ENCODE results near the gene NEU3. TPM values are rescaled to one million over a fixed set of nuclear protein-coding genes. Genes with fewer than 3 reads are reported as not detected.

The NEU3 gene
- total and polyA plus RNA-seq, 2 of the 13 experiments (the other 11 are each of a cell fraction or from before 2014, with no cell fraction given): 6.3 to 15.3 TPM

DNA sequence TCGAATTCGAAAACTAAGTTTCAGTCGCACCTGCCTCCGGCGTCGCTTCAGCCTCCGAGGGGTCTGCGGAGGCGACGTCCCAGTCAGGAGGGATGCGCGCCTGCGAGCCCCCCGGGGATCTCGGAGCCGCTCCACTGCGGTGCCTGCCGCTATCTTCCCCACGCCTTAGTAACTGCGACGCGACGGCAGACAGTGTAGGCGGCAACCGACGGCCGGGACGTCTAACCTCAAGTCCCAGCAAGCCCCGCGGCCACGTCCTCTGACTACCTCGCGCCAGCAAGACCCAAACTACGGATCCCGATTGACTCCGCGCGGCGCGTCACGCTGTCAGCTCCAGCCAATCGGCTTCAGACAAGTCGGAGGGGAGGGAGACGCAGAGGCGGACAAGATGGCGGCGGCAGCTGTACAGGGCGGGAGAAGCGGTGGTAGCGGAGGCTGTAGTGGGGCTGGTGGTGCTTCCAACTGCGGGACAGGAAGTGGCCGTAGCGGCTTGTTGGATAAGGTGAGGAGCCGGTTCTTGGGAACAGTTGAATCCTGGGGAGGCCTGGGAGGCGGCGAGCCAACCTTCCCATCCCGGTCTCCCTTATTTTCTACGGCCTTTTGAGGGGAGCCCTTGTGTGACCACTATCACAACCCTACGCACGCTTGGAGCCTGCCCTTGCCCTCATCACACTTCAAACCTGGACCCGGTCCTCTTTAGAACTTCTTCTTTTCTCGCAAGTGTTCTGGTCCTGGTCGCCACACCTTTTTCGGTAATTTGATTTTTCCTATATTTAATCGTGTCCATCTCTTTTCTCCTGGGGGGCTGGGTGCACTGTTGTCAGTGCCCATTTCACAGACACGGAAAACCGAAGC, 39.6 kb upstream of the NEU3 start, which contains the start of the genes SPCS2 and XRRA1 (continued):
- TF ChIP-seq, protein P1, sequence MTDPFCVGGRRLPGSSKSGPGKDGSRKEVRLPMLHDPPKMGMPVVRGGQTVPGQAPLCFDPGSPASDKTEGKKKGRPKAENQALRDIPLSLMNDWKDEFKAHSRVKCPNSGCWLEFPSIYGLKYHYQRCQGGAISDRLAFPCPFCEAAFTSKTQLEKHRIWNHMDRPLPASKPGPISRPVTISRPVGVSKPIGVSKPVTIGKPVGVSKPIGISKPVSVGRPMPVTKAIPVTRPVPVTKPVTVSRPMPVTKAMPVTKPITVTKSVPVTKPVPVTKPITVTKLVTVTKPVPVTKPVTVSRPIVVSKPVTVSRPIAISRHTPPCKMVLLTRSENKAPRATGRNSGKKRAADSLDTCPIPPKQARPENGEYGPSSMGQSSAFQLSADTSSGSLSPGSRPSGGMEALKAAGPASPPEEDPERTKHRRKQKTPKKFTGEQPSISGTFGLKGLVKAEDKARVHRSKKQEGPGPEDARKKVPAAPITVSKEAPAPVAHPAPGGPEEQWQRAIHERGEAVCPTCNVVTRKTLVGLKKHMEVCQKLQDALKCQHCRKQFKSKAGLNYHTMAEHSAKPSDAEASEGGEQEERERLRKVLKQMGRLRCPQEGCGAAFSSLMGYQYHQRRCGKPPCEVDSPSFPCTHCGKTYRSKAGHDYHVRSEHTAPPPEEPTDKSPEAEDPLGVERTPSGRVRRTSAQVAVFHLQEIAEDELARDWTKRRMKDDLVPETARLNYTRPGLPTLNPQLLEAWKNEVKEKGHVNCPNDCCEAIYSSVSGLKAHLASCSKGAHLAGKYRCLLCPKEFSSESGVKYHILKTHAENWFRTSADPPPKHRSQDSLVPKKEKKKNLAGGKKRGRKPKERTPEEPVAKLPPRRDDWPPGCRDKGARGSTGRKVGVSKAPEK (CRISPR knock-in tag; IDR thresholded peaks at IDR 0.05; ENCODE audit: borderline replicate concordance): peak; percentile 29; the same call in 1 of the 2 replicates
- TF ChIP-seq TRIM24 (CRISPR knock-in tag; IDR thresholded peaks at IDR 0.05): no peak
- TF ChIP-seq ZNF431 (CRISPR knock-in tag; IDR thresholded peaks at IDR 0.05; ENCODE audit: borderline replicate concordance, low read depth): peak; percentile 74; the same call in 1 of the 2 replicates
- TF ChIP-seq KMT2B (CRISPR knock-in tag; IDR thresholded peaks at IDR 0.05): peak; percentile 95
- peak; percentile 93 for TF ChIP-seq ZSCAN31 (CRISPR knock-in tag; IDR thresholded peaks at IDR 0.05; ENCODE audit: low read depth)
- peak; percentile 67 for TF ChIP-seq JUN (CRISPR knock-in tag; IDR thresholded peaks at IDR 0.05)
- TF ChIP-seq, protein P2, sequence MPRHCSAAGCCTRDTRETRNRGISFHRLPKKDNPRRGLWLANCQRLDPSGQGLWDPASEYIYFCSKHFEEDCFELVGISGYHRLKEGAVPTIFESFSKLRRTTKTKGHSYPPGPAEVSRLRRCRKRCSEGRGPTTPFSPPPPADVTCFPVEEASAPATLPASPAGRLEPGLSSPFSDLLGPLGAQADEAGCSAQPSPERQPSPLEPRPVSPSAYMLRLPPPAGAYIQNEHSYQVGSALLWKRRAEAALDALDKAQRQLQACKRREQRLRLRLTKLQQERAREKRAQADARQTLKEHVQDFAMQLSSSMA (CRISPR knock-in tag; IDR thresholded peaks at IDR 0.05): peak; percentile 88; the same call in 1 of the 2 replicates
- TF ChIP-seq ZNF615 (CRISPR knock-in tag; IDR thresholded peaks at IDR 0.05; ENCODE audit: borderline replicate concordance): no peak
- peak; percentile 94 for TF ChIP-seq ZNF772 (CRISPR knock-in tag; IDR thresholded peaks at IDR 0.05)
- no peak for TF ChIP-seq RFXANK (CRISPR knock-in tag; IDR thresholded peaks at IDR 0.05)
- TF ChIP-seq SCMH1 (CRISPR knock-in tag; IDR thresholded peaks at IDR 0.05; ENCODE audit: borderline replicate concordance): no peak
- TF ChIP-seq ZNF256 (CRISPR knock-in tag; conservative IDR thresholded peaks at IDR 0.05): 0 out of 2 replicates have a peak, but pooled peaks have one; percentile 60
- peak; percentile 77 for TF ChIP-seq CBFB (CRISPR knock-in tag; IDR thresholded peaks at IDR 0.05)
- TF ChIP-seq, protein P3, sequence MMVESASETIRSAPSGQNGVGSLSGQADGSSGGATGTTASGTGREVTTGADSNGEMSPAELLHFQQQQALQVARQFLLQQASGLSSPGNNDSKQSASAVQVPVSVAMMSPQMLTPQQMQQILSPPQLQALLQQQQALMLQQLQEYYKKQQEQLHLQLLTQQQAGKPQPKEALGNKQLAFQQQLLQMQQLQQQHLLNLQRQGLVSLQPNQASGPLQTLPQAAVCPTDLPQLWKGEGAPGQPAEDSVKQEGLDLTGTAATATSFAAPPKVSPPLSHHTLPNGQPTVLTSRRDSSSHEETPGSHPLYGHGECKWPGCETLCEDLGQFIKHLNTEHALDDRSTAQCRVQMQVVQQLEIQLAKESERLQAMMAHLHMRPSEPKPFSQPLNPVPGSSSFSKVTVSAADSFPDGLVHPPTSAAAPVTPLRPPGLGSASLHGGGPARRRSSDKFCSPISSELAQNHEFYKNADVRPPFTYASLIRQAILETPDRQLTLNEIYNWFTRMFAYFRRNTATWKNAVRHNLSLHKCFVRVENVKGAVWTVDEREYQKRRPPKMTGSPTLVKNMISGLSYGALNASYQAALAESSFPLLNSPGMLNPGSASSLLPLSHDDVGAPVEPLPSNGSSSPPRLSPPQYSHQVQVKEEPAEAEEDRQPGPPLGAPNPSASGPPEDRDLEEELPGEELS (CRISPR knock-in tag; IDR thresholded peaks at IDR 0.05): peak; percentile 52
- TF ChIP-seq ZNF143 (CRISPR knock-in tag; IDR thresholded peaks at IDR 0.05): peak; percentile 98
- TF ChIP-seq KAT7 (CRISPR knock-in tag; IDR thresholded peaks at IDR 0.05; ENCODE audit: borderline replicate concordance): peak; percentile 98
- TF ChIP-seq, protein P4, sequence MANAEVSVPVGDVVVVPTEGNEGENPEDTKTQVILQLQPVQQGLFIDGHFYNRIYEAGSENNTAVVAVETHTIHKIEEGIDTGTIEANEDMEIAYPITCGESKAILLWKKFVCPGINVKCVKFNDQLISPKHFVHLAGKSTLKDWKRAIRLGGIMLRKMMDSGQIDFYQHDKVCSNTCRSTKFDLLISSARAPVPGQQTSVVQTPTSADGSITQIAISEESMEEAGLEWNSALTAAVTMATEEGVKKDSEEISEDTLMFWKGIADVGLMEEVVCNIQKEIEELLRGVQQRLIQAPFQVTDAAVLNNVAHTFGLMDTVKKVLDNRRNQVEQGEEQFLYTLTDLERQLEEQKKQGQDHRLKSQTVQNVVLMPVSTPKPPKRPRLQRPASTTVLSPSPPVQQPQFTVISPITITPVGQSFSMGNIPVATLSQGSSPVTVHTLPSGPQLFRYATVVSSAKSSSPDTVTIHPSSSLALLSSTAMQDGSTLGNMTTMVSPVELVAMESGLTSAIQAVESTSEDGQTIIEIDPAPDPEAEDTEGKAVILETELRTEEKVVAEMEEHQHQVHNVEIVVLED (CRISPR knock-in tag; IDR thresholded peaks at IDR 0.05; ENCODE audit: borderline replicate concordance): peak; percentile 98
- peak; percentile 47; the same call in 1 of the 2 replicates for TF ChIP-seq ZFP41 (CRISPR knock-in tag; IDR thresholded peaks at IDR 0.05; ENCODE audit: borderline replicate concordance)
- TF ChIP-seq, protein P5, sequence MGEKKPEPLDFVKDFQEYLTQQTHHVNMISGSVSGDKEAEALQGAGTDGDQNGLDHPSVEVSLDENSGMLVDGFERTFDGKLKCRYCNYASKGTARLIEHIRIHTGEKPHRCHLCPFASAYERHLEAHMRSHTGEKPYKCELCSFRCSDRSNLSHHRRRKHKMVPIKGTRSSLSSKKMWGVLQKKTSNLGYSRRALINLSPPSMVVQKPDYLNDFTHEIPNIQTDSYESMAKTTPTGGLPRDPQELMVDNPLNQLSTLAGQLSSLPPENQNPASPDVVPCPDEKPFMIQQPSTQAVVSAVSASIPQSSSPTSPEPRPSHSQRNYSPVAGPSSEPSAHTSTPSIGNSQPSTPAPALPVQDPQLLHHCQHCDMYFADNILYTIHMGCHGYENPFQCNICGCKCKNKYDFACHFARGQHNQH (CRISPR knock-in tag; IDR thresholded peaks at IDR 0.05): 0 out of 2 replicates have a peak, but pooled peaks have one; percentile 50
- TF ChIP-seq MEF2D (CRISPR knock-in tag; IDR thresholded peaks at IDR 0.05): peak; percentile 88
- TF ChIP-seq ZNF879 (CRISPR knock-in tag; IDR thresholded peaks at IDR 0.05): peak; percentile 85; the same call in 1 of the 2 replicates
